Measurements from ENCODE around the gene LSS.
"Not testable (repeated sequence)": the region's sequence is repeated elsewhere in the genome, so short reads cannot be mapped to it uniquely, and the experiment has no call there.

LSS gene

GRCh38 chr21:46243960-46244361 lies 15.4 kb upstream of the LSS start:
- Histone ChIP-seq H3K4me3 (ENCODE audit: low read depth, low read length) (no peak overlapping the region), H3K9ac (ENCODE audit: low read depth, low read length) (no peak overlapping the region), H3K27me3 (ENCODE audit: control insufficient read depth, insufficient read depth, low read length) (no peaks in the 10 kb centered on the region), H3K4me1 (ENCODE audit: control insufficient read depth, insufficient read depth, low read length) (no peaks in the 10 kb centered on the region), H3K9me3 (ENCODE audit: control insufficient read depth, insufficient read depth, low read length) (no peaks in the 10 kb centered on the region), H3K36me3 (ENCODE audit: control insufficient read depth, insufficient read depth, low read length) (peaks cover 44% of the 10 kb centered on the region)

- no peaks in the 10 kb centered on the region for H3K9me3 ChIP-seq (ENCODE audit: control insufficient read depth, insufficient read depth, low read length)
- peaks cover 47% of the 10 kb centered on the region for H3K36me3 ChIP-seq (ENCODE audit: control insufficient read depth, insufficient read depth, low read length)
- no peak overlapping the region for H3K9ac ChIP-seq (ENCODE audit: low read depth, low read length)
- no peak overlapping the region for H3K4me3 ChIP-seq (ENCODE audit: low read depth, low read length)
- H3K27me3 ChIP-seq (ENCODE audit: control insufficient read depth, insufficient read depth, low read length): no peaks in the 10 kb centered on the region
- H3K4me1 ChIP-seq (ENCODE audit: control insufficient read depth, insufficient read depth, low read length): no peaks in the 10 kb centered on the region
These were observed 14.8 kb upstream of the LSS start for GRCh38 chr21:46243325-46243724.

- H3K4me3 ChIP-seq (ENCODE audit: low read depth, low read length); H3K9me3 ChIP-seq (ENCODE audit: control insufficient read depth, insufficient read depth, low read length); H3K9ac ChIP-seq (ENCODE audit: low read depth, low read length); H3K4me1 ChIP-seq (ENCODE audit: control insufficient read depth, insufficient read depth, low read length); H3K27me3 ChIP-seq (ENCODE audit: control insufficient read depth, insufficient read depth, low read length): not testable (repeated sequence)
- peaks cover 44% of the 10 kb centered on the region for H3K36me3 ChIP-seq (ENCODE audit: control insufficient read depth, insufficient read depth, low read length)
These were observed 13.0 kb upstream of the LSS start for GRCh38 chr21:46241577-46241976.

- H3K27me3 ChIP-seq (ENCODE audit: control insufficient read depth, insufficient read depth, low read length): no peaks in the 10 kb centered on the region
- H3K9me3 ChIP-seq (ENCODE audit: control insufficient read depth, insufficient read depth, low read length): no peaks in the 10 kb centered on the region
- no peaks in the 10 kb centered on the region for H3K4me1 ChIP-seq (ENCODE audit: control insufficient read depth, insufficient read depth, low read length)
- no peak overlapping the region for H3K9ac ChIP-seq (ENCODE audit: low read depth, low read length)
- peaks cover 38% of the 10 kb centered on the region for H3K36me3 ChIP-seq (ENCODE audit: control insufficient read depth, insufficient read depth, low read length)
- no peak overlapping the region for H3K4me3 ChIP-seq (ENCODE audit: low read depth, low read length)
These were observed 11.3 kb upstream of the LSS start for GRCh38 chr21:46239817-46240325.

- H3K4me3 ChIP-seq (ENCODE audit: low read depth, low read length): no peak overlapping the region
- H3K36me3 ChIP-seq (ENCODE audit: control insufficient read depth, insufficient read depth, low read length): peaks cover 27% of the 10 kb centered on the region
- no peaks in the 10 kb centered on the region for H3K9me3 ChIP-seq (ENCODE audit: control insufficient read depth, insufficient read depth, low read length)
- H3K27me3 ChIP-seq (ENCODE audit: control insufficient read depth, insufficient read depth, low read length): no peaks in the 10 kb centered on the region
- H3K9ac ChIP-seq (ENCODE audit: low read depth, low read length): no peak overlapping the region
- H3K4me1 ChIP-seq (ENCODE audit: control insufficient read depth, insufficient read depth, low read length): no peaks in the 10 kb centered on the region
These were observed 8.9 kb upstream of the LSS start for GRCh38 chr21:46237474-46237873.

GRCh38 chr21:46234436-46234950 lies 5.9 kb upstream of the LSS start:
- peaks cover 21% of the 10 kb centered on the region for H3K36me3 ChIP-seq (ENCODE audit: control insufficient read depth, insufficient read depth, low read length)
- H3K9ac ChIP-seq (ENCODE audit: low read depth, low read length): no peak overlapping the region

GRCh38 chr21:46229923-46230260 lies 1.3 kb upstream of the LSS start:
- H3K9me3 ChIP-seq (ENCODE audit: control insufficient read depth, insufficient read depth, low read length): no peaks in the 10 kb centered on the region
- no peaks in the 10 kb centered on the region for H3K27me3 ChIP-seq (ENCODE audit: control insufficient read depth, insufficient read depth, low read length)
- H3K36me3 ChIP-seq (ENCODE audit: control insufficient read depth, insufficient read depth, low read length): peaks cover 17% of the 10 kb centered on the region
- H3K4me3 ChIP-seq (ENCODE audit: low read depth, low read length): peak overlapping the region; percentile 63
- peak overlapping the region; percentile 79 for H3K9ac ChIP-seq (ENCODE audit: low read depth, low read length)
- H3K4me1 ChIP-seq (ENCODE audit: control insufficient read depth, insufficient read depth, low read length): no peaks in the 10 kb centered on the region

More at GRCh38 chr21:46234436-46234950, 5.9 kb upstream of the LSS start:
- Histone ChIP-seq H3K4me3 (ENCODE audit: low read depth, low read length) (no peak overlapping the region), H3K27me3 (ENCODE audit: control insufficient read depth, insufficient read depth, low read length) (no peaks in the 10 kb centered on the region), H3K9me3 (ENCODE audit: control insufficient read depth, insufficient read depth, low read length) (no peaks in the 10 kb centered on the region), H3K4me1 (ENCODE audit: control insufficient read depth, insufficient read depth, low read length) (no peaks in the 10 kb centered on the region)

- Histone ChIP-seq H3K27me3 (ENCODE audit: control insufficient read depth, insufficient read depth, low read length) (no peaks in the 10 kb centered on the region), H3K9me3 (ENCODE audit: control insufficient read depth, insufficient read depth, low read length) (no peaks in the 10 kb centered on the region), H3K9ac (ENCODE audit: low read depth, low read length) (peak overlapping the region; percentile 79), H3K4me1 (ENCODE audit: control insufficient read depth, insufficient read depth, low read length) (no peaks in the 10 kb centered on the region), H3K4me3 (ENCODE audit: low read depth, low read length) (peak overlapping the region; percentile 63), H3K36me3 (ENCODE audit: control insufficient read depth, insufficient read depth, low read length) (peaks cover 12% of the 10 kb centered on the region)
These were observed 754 bp upstream of the LSS start for GRCh38 chr21:46229133-46229922.

- no peaks in the 10 kb centered on the region for H3K4me1 ChIP-seq (ENCODE audit: control insufficient read depth, insufficient read depth, low read length)
- H3K9me3 ChIP-seq (ENCODE audit: control insufficient read depth, insufficient read depth, low read length): no peaks in the 10 kb centered on the region
- peaks cover 6% of the 10 kb centered on the region for H3K36me3 ChIP-seq (ENCODE audit: control insufficient read depth, insufficient read depth, low read length)
- peak overlapping the region; percentile 78 for H3K4me3 ChIP-seq (ENCODE audit: low read depth, low read length)
- H3K27me3 ChIP-seq (ENCODE audit: control insufficient read depth, insufficient read depth, low read length): no peaks in the 10 kb centered on the region
- H3K9ac ChIP-seq (ENCODE audit: low read depth, low read length): peak overlapping the region; percentile 37
These were observed 696 bp downstream of the LSS start for GRCh38 chr21:46227811-46228344.

GRCh38 chr21:46226920-46227599 lies 1.5 kb downstream of the LSS start:
- no peaks in the 10 kb centered on the region for H3K9me3 ChIP-seq (ENCODE audit: control insufficient read depth, insufficient read depth, low read length)
- no peaks in the 10 kb centered on the region for H3K4me1 ChIP-seq (ENCODE audit: control insufficient read depth, insufficient read depth, low read length)
- peak overlapping the region; percentile 78 for H3K4me3 ChIP-seq (ENCODE audit: low read depth, low read length)
- H3K9ac ChIP-seq (ENCODE audit: low read depth, low read length): no peak overlapping the region
- no peaks in the 10 kb centered on the region for H3K27me3 ChIP-seq (ENCODE audit: control insufficient read depth, insufficient read depth, low read length)
- peaks cover 11% of the 10 kb centered on the region for H3K36me3 ChIP-seq (ENCODE audit: control insufficient read depth, insufficient read depth, low read length)

- no peaks in the 10 kb centered on the region for H3K9me3 ChIP-seq (ENCODE audit: control insufficient read depth, insufficient read depth, low read length)
- H3K36me3 ChIP-seq (ENCODE audit: control insufficient read depth, insufficient read depth, low read length): peaks cover 19% of the 10 kb centered on the region
- no peak overlapping the region for H3K4me3 ChIP-seq (ENCODE audit: low read depth, low read length)
- no peaks in the 10 kb centered on the region for H3K27me3 ChIP-seq (ENCODE audit: control insufficient read depth, insufficient read depth, low read length)
- H3K9ac ChIP-seq (ENCODE audit: low read depth, low read length): no peak overlapping the region
- H3K4me1 ChIP-seq (ENCODE audit: control insufficient read depth, insufficient read depth, low read length): no peaks in the 10 kb centered on the region
These were observed 2.4 kb downstream of the LSS start for GRCh38 chr21:46226146-46226545.
